ENCODE results near the gene WAC.

- TF ChIP-seq ZNF331 (CRISPR knock-in tag; IDR thresholded peaks at IDR 0.05; ENCODE audit: low read depth) (no peak), POLR2AphosphoS5 (IDR thresholded peaks at IDR 0.05; ENCODE audit: low read depth) (no peak)
- TF ChIP-seq, protein P1, sequence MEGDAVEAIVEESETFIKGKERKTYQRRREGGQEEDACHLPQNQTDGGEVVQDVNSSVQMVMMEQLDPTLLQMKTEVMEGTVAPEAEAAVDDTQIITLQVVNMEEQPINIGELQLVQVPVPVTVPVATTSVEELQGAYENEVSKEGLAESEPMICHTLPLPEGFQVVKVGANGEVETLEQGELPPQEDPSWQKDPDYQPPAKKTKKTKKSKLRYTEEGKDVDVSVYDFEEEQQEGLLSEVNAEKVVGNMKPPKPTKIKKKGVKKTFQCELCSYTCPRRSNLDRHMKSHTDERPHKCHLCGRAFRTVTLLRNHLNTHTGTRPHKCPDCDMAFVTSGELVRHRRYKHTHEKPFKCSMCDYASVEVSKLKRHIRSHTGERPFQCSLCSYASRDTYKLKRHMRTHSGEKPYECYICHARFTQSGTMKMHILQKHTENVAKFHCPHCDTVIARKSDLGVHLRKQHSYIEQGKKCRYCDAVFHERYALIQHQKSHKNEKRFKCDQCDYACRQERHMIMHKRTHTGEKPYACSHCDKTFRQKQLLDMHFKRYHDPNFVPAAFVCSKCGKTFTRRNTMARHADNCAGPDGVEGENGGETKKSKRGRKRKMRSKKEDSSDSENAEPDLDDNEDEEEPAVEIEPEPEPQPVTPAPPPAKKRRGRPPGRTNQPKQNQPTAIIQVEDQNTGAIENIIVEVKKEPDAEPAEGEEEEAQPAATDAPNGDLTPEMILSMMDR (conservative IDR thresholded peaks at IDR 0.05; ENCODE audit: low read depth in 2 of 2): no peak
These were observed 60.0 kb downstream of the WAC start for GRCh38 chr10:28592953-28593352.
